22Rv1 (cell line): ENCODE results near the gene MAD1L1.
A peak's percentile ranks its signal among the peaks of the same experiment; 100 is the strongest.
"Not testable (repeated sequence)": the region's sequence is repeated elsewhere in the genome, so short reads cannot be mapped to it uniquely, and the experiment has no call there.

Experiments
- ZFX ChIP-seq: fragments of 450-650 bp; IDR thresholded peaks from 2 replicates; pipeline ENCODE4 v1.6.1; 2017; ENCODE audit warnings: antibody characterized with exemption, borderline replicate concordance
- TF ChIP-seq, protein P1 (sequence below): fragments of 450-650 bp; IDR thresholded peaks from 2 replicates; pipeline ENCODE4 v1.5.1; 2017; ENCODE audit warnings: mild to moderate bottlenecking

- TF ChIP-seq, protein P1, sequence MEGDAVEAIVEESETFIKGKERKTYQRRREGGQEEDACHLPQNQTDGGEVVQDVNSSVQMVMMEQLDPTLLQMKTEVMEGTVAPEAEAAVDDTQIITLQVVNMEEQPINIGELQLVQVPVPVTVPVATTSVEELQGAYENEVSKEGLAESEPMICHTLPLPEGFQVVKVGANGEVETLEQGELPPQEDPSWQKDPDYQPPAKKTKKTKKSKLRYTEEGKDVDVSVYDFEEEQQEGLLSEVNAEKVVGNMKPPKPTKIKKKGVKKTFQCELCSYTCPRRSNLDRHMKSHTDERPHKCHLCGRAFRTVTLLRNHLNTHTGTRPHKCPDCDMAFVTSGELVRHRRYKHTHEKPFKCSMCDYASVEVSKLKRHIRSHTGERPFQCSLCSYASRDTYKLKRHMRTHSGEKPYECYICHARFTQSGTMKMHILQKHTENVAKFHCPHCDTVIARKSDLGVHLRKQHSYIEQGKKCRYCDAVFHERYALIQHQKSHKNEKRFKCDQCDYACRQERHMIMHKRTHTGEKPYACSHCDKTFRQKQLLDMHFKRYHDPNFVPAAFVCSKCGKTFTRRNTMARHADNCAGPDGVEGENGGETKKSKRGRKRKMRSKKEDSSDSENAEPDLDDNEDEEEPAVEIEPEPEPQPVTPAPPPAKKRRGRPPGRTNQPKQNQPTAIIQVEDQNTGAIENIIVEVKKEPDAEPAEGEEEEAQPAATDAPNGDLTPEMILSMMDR, result peak; percentile 76
- TF ChIP-seq ZFX, result not testable (repeated sequence)
Observed at GRCh38 chr7:1875392-1876199, 357.1 kb downstream of the MAD1L1 start.
